ENCODE results near the gene DPP8.

DNA sequence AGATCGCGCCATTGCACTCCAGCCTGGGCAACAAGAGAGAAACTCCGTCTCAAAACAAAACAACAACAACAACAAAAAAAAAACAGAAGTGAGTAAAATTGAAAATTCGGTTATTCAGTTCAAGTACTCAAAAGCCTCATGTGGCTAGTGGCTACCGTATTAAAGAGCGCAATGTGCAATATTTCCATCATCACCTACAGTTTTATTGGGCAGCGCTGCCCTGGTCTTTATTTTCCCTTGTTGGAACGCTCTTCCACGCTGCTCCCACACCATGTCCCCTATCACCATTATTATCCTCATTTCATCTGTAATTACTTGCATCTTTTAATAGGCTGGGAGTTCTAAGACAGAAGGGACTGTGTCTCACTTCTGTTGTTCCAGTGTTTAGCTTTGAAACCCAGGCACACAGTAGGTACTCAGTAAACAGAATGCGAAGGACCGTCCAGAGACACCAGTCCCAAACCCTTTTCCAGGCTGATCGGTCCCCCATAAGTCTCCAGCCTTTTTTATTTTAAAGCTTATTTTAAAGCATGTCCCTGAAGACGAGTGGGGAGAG, 12.4 kb upstream of the DPP8 start:
- no peak for TF ChIP-seq CTCF (IDR thresholded peaks at IDR 0.05; ENCODE audit: poor library complexity, severe bottlenecking)
- no peak for TF ChIP-seq TAF1 (IDR thresholded peaks at IDR 0.05; ENCODE audit: low read depth)
- no peak for TF ChIP-seq EZH2 (IDR thresholded peaks at IDR 0.05; ENCODE audit: borderline replicate concordance, insufficient read depth, low read length, poor library complexity, severe bottlenecking)
- TF ChIP-seq RAD21 (conservative IDR thresholded peaks at IDR 0.05) = no peak
